ENCODE measurements around the gene AGAP3.

The AGAP3 gene

DNA sequence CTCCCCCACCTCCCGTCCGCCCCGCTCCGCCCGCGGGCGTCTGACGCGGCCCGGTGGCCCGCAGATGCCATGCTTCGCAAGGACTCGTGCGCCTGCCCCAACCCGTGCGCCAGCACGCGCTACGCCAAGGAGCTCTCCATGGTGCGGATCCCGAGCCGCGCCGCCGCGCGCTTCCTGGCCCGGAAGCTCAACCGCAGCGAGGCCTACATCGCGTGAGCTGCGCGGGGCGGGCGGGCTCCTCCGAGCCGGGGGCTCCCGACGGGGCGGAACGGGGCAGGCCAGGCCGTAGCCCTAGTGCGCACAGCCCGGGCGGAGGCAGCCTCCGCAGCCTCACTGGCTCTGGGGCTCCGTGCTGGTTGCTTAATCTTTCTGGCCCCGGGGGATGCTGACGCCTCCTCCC is 35.2 kb upstream of the AGAP3 start:
- Mint-ChIP-seq H3K27ac (no peak overlapping the region), H3K27me3 (peaks cover 17 to 24% of the 10 kb centered on the region in 2 donors), H3K9me3 (no peaks in the 10 kb centered on the region), H3K36me3 (peaks cover 18 to 35% of the 10 kb centered on the region in 2 donors), H3K4me1 (peaks cover 6 to 10% of the 10 kb centered on the region in 2 donors), H3K4me3 (no peak overlapping the region)
- DNase-seq (no peak), ATAC-seq (replicated peaks) (peak; percentile 61 to 72)

DNA sequence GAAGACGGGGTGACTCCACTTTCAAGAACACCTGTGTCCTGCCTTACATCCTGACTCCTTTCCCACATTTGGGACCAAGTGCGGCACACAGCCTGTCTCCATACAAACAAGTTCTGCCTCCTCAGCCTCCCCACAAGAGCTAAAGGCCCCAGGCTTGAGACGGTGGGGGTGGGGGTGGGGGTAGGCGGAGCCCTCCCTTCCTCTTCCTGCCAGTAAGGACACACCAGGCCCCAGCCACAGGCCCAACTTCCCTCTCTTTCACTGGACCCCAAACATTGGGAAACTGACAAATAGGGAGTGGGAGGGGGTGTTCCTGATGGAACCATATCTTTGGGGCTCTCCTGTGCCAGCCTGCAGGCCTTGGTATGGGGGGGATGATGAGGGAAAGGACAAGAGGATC is 33.2 kb upstream of the AGAP3 start:
- no peak for DNase-seq
- Mint-ChIP-seq H3K9me3 (no peaks in the 10 kb centered on the region), H3K36me3 (peaks cover 18 to 35% of the 10 kb centered on the region in 2 donors), H3K4me1 (peaks cover 15 to 19% of the 10 kb centered on the region in 2 donors), H3K27me3 (peaks cover 17 to 24% of the 10 kb centered on the region in 2 donors), H3K4me3 (no peak overlapping the region), H3K27ac (no peak overlapping the region)
- no peak for ATAC-seq (replicated peaks)

DNA sequence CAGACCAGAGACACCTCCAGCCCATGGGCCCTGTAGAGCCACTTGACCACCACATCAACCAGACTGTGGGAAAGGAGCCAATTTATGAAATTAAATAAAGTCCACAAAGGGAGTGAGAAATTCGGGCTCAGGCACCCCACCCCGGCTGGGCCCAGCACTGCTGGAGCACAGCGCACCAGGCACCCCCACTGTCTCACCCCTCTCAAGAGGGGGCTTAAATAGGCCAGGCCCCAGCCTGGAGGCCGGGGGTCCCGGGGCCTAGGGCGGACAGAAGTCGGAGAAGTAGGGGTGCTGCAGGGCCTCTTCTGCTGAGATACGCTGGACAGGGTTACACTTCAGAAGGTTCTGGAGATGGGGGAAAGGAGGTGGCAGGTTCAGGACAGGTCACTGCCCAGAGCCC is 32.5 kb upstream of the AGAP3 start:
- Mint-ChIP-seq H3K4me3 (no peak overlapping the region), H3K27me3 (peaks cover 17 to 24% of the 10 kb centered on the region in 2 donors), H3K27ac (no peak overlapping the region)

DNA sequence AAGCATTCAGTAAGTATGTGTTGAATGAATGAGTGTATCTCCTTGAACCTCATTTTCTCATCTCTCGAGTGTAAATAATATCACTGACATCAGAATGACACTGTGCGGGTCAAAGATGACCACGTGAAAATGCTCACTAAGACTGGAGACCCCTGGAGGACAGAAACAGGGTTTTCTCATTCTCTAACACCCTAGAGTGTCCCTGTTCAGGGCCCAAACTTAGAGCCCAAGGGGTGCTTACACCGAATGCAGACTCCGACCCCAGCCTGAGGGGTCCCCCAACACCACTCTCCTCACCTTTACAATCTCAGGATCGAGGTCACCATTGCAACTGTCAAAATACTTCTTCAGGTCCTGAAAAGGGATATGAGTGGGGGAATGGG is 30.0 kb upstream of the AGAP3 start:
- Mint-ChIP-seq H3K4me1 (peaks cover 25 to 45% of the 10 kb centered on the region in 2 donors), H3K9me3 (no peaks in the 10 kb centered on the region), H3K27me3 (peaks cover 9 to 13% of the 10 kb centered on the region in 2 donors), H3K36me3 (peaks cover 18 to 35% of the 10 kb centered on the region in 2 donors), H3K27ac (no peak overlapping the region), H3K4me3 (peak overlapping the region; percentile 95 to 99)
- ATAC-seq (replicated peaks) (no peak), DNase-seq (no peak)

More for the DNA sequence above, 32.5 kb upstream of the AGAP3 start:
- peaks cover 19 to 25% of the 10 kb centered on the region in 2 donors for H3K4me1 Mint-ChIP-seq
- DNase-seq (no peak), ATAC-seq (replicated peaks) (no peak)
- no peaks in the 10 kb centered on the region for H3K9me3 Mint-ChIP-seq
- peaks cover 18 to 35% of the 10 kb centered on the region in 2 donors for H3K36me3 Mint-ChIP-seq

DNA sequence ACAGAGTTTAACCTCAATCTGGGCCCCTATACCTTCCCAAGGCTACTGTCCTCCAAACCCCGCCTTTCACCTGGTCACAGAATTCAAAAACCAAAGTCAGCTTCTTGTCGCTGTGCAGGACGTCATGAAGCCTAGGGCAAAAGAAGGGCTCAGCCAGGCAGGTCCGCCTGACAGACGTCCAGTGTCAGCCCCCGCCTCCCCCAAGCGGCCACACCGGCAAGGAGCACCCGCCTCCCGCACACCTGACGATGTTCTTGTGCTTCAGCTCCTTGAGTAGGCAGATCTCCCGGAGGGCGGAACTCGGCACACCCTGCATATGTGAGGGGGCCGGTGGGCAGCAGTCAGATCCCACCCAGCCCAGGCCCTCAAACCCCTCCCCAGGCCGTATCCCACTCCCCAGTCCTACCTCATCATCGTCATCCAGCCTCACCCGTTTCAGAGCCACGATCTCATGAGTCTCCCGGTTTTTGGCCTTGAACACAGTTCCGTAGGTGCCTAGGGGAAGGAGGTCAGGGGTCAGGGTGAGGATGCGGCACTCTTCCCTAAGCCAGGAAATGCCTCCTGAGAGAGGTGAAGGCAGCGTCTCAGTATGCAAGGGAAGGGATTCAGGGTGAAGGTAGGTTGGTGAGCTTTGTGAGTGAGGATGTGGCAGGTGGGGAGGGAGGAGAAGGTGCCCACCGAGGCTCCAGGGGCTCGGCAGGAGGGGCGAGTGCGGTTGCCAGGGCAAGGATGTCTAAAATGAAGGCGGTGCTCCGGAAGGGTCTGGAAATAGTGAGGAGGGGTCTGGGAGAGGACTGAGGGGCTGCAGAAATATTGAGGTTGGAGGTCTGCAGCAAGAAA is 29.4 kb upstream of the AGAP3 start:
- ATAC-seq (replicated peaks) (no peak), DNase-seq (no peak)
- H3K9me3 Mint-ChIP-seq, result no peaks in the 10 kb centered on the region
- H3K27me3 Mint-ChIP-seq, result peaks cover 8 to 9% of the 10 kb centered on the region in 2 donors
- peak overlapping the region; percentile 53 for H3K27ac Mint-ChIP-seq
- H3K4me1 Mint-ChIP-seq, result peaks cover 28 to 46% of the 10 kb centered on the region in 2 donors
- peaks cover 18 to 31% of the 10 kb centered on the region in 2 donors for H3K36me3 Mint-ChIP-seq
- peak overlapping the region; percentile 95 to 99 for H3K4me3 Mint-ChIP-seq

DNA sequence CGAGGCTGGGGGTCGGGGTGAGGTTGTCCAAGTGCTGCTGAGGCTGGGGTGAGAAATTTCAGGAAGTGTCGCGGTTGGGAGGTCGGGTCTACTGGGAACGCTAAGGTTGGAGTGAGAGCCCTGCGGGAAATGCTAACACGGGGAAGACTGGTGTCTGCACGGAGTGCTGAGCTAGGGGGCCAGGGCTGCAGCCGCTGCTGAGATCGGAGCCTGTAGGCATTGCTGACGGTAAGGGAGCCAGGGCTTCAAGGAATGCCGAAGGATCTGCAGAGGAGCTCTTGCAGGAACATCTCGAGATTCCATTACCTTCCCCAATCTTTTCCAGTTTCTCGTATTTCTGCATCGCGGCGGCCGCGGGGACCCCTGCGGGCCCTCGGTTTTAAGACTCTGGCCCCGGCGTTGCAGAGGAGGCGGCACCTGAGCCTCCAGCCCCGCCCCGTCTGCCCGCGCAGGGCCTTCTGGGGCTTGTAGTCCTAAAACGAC is 28.7 kb upstream of the AGAP3 start, which contains the start of gene CDK5:
Gene CDK5 (minus strand): TSS at position 392 of the 483 bp plus-strand sequence. CDS start 49 bp downstream, at position 343.
- Mint-ChIP-seq H3K9me3 (no peaks in the 10 kb centered on the region), H3K27me3 (peaks cover 3 to 7% of the 10 kb centered on the region in 2 donors), H3K4me3 (peak within 1 kb of the TSS; percentile 95 to 99), H3K36me3 (peaks cover 17 to 28% of the 10 kb centered on the region in 2 donors), H3K27ac (peak within 1 kb of the TSS; percentile 95), H3K4me1 (peaks cover 29 to 47% of the 10 kb centered on the region in 2 donors)
- ATAC-seq (replicated peaks) (peak; percentile 4 to 6), DNase-seq (no peak)

DNA sequence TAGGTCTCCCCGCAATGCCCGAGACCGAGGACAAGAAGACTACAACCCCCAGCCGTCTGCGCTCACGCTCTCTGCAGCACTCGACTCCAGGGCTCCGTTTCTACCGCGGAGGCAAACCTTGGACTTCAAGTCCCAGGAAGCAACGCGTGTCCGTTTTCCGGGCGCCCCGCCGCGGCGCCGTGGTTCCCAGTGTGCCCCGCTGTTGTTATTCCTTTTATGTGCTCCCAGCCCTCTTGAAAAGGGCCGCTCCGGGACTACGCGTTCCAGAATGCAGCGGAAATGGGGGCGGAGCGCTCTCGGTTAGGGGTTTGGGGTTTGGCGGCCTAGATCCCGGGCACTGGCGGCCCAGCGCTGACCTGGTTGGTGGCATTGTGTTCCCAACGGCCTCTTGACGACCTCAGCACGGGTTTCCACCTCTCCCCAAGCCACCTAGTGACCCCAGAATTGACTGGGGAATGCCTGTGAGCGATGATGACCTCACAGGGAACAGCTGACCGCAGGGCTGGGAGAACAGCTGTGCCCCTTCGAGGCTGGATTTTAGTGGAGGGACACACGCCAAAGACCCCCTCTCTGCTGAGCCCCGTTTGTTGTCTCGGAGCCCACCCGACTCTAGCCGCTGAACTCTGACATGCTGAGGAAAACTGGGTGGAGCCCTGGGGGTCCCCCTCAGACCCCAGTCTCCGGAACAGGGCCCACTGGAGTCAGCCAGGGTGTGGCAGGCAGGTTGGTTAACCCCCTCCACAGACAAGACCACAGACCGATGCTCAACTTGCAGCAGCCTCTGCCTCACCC is 28.1 kb upstream of the AGAP3 start:
- Mint-ChIP-seq H3K27me3 (peaks cover 0 to 4% of the 10 kb centered on the region in 2 donors), H3K36me3 (peaks cover 11 to 23% of the 10 kb centered on the region in 2 donors), H3K9me3 (no peaks in the 10 kb centered on the region), H3K4me3 (peak overlapping the region; percentile 95 to 99), H3K4me1 (peaks cover 28 to 47% of the 10 kb centered on the region in 2 donors), H3K27ac (peak overlapping the region; percentile 95)
- ATAC-seq (replicated peaks) (peak; percentile 93 to 94), DNase-seq (peak; percentile 96)

DNA sequence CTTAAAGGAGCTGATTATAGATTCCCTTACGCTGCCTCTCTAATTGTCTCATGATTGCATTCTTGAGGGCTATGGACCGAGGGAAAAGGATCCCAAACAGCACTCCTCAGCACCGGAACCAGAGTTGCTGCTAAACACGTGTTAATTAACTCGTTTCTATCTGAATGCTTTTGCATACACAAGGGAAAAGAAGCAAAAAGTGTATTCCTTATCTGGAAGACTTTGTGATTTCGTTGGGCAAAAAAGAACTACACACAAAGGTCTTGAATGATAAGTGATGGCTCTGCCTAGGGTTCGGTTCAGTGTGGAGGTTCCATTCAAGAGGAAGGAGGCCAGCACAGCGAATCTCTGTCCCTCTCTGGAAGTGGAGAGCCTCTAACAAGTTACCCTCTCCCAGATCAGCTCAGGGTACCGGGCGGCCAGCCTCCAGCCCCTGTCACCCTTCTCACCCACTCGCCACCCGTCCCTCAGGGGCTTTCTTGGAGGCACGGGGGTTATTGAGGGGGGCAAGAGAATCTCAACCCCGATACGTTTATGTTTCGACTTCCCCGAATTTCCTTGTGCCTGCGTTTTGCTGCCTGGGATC is 27.4 kb upstream of the AGAP3 start:
- ATAC-seq (replicated peaks) (no peak), DNase-seq (no peak)
- peaks cover 0 to 4% of the 10 kb centered on the region in 2 donors for H3K27me3 Mint-ChIP-seq
- peak overlapping the region; percentile 95 for H3K27ac Mint-ChIP-seq
- H3K4me3 Mint-ChIP-seq, result peak overlapping the region; percentile 95 to 99
- H3K4me1 Mint-ChIP-seq, result peaks cover 26 to 47% of the 10 kb centered on the region in 2 donors
- H3K9me3 Mint-ChIP-seq, result no peaks in the 10 kb centered on the region
- H3K36me3 Mint-ChIP-seq, result peaks cover 13 to 23% of the 10 kb centered on the region in 2 donors

DNA sequence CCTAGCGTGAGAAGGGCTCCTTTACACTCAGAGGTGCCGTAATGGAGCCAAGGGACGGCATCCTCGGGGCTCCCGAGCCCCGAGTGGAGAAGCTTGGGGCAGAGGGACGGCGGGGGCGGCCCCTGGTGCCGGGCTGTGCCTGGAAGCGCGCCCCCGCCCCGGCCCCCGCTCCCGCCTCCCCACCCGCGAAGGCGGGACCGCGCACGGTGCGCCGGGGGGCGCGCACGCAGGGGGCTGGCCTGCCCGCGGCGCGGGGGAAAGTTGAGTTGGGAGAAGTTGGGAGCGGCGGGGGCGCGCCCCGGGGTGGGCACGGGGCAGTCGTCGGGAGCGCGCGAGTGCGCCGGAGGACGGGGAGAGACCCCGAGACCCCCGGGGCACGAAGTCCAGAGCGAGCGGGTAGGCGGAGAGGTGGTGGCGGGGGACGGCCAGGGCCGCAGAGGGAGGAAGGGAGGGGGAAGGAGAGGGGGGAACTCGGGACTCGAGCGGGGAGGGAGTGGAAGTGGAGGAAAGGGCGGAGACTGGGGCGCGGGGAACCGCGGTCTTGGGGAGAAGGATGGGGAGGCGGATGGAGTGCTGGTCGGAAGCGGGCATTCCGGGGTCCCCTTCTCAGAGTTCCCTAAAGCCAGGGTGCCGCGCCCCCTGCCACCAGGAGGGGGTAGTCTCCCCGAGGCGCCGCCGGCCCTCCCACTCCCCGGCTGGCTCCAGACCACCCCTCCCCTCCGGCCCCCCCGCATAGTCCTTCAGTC is 26.7 kb upstream of the AGAP3 start, which contains the start of gene SLC4A2:
Gene SLC4A2 (plus strand): TSS at position 223 of the 746 bp plus-strand sequence. CDS start 2,399 bp downstream, outside the sequence.
- peaks cover 9 to 19% of the 10 kb centered on the region in 2 donors for H3K36me3 Mint-ChIP-seq
- ATAC-seq (replicated peaks), result peak; percentile 33 to 44
- H3K4me1 Mint-ChIP-seq, result peaks cover 26 to 47% of the 10 kb centered on the region in 2 donors
- H3K9me3 Mint-ChIP-seq, result no peaks in the 10 kb centered on the region
- peaks cover 0 to 4% of the 10 kb centered on the region in 2 donors for H3K27me3 Mint-ChIP-seq
- peak; percentile 61 for DNase-seq
- H3K4me3 Mint-ChIP-seq, result peak within 1 kb of the TSS; percentile 95 to 99
- H3K27ac Mint-ChIP-seq, result peak within 1 kb of the TSS; percentile 95

DNA sequence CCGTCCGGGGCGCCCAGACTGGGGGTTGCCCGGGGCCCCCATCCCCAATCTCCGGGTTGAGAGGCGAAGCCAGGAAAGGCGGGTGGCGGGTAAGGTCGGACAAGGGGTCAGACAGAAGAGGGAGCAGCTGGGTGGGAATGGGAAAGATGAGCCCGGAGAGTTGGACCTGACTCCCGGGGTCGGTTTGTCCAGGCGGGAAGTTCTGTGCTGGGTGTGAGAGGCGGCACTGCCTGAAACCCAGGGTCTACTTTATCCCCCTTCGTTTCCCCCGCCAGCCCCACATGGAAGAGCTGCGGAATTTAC is 26.2 kb upstream of the AGAP3 start:
- no peaks in the 10 kb centered on the region for H3K9me3 Mint-ChIP-seq
- peaks cover 6 to 14% of the 10 kb centered on the region in 2 donors for H3K36me3 Mint-ChIP-seq
- peak overlapping the region; percentile 93 for H3K27ac Mint-ChIP-seq
- no peaks in the 10 kb centered on the region for H3K27me3 Mint-ChIP-seq
- peak overlapping the region; percentile 95 to 99 for H3K4me3 Mint-ChIP-seq
- DNase-seq, result no peak
- peaks cover 26 to 47% of the 10 kb centered on the region in 2 donors for H3K4me1 Mint-ChIP-seq
- ATAC-seq (replicated peaks), result no peak

DNA sequence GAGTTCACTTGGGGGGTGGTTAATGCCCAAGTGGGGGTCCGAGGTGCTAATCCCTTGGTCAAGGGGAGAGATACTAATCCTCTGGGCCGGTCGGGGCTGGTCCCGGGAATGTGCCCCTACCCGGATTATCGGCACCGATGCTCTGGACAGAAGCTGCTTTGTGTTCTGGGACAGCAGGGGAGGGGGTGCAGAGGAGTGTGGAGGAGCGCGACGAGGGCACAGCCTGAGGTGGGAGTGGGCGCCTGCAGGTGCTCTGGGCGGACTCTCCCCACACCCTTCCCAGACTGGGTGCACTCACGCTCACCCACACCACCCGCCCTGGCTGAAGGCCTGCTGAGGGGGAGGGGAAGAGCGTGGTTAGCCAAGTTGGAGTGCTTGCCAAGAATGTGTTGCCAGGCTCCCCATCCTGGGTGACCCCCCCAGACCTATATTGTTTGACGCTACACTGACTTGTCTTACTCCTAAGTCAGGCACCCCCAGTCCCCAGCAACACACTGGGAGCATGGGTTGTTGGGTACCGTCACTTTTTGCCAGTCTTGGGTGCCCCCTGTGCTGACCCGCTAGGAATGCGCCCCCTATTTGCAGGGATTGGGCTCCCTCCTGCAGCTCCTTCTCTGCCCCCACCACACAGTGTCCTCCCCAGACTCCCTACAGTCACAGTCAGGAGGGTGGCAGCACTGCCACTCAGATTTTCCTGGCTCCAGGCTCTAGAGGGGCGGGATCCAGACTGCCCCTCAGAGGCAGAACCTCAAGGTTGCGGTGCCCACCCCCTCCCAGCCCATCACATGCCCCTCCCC is 25.7 kb upstream of the AGAP3 start:
- Mint-ChIP-seq H3K4me1 (peaks cover 26 to 47% of the 10 kb centered on the region in 2 donors), H3K4me3 (peak overlapping the region; percentile 95 to 99), H3K27ac (peak overlapping the region; percentile 93), H3K9me3 (no peaks in the 10 kb centered on the region), H3K27me3 (no peaks in the 10 kb centered on the region), H3K36me3 (peaks cover 6 to 15% of the 10 kb centered on the region in 2 donors)
- ATAC-seq (replicated peaks) (no peak), DNase-seq (no peak)

DNA sequence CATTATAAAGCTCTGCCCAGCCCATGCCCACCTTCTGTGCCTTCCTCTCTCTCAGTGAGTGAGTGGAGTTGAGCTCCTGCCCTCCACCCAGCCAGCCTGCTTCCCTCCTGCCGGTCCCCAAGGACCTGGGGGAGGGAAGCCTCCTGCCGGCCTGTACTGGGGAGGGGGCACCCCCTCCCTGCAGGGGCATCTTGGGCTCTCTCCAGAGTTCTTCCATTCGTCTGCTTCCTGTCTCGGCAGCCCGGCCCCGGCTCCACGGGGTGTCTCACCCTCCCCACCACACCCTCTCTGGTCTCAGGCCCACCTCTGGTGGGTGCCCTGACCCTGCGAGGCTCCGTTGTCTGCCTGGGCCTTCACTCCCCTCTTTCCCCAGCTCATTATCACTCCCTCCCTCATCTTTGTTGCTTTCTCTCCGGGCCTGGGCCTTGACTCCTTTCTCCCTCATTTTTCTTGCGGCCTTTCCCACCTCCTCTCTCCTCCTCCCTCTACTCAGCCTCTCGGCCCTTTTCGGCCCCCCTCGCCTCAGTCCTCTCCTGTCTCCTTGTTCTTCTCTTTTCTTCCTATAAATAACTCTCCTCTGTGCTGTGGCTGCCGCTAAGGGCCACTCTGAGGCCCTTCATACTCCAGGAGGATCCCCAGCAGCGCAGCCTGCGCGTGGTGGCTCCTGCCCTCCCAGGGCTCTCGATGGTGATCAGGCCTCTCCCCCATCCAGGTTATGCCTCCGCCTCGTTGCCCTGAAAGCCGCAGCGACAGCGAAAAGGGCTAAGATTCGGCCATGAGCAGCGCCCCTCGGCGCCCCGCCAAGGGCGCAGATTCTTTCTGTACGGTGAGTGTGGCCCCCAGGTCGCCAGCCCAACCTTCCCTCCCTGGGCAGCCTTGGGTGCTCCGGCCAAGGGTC is 24.8 kb upstream of the AGAP3 start:
- peak overlapping the region; percentile 95 to 99 for H3K4me3 Mint-ChIP-seq
- no peaks in the 10 kb centered on the region for H3K27me3 Mint-ChIP-seq
- no peaks in the 10 kb centered on the region for H3K9me3 Mint-ChIP-seq
- ATAC-seq (replicated peaks) (no peak), DNase-seq (no peak)
- no peak overlapping the region for H3K27ac Mint-ChIP-seq
- H3K36me3 Mint-ChIP-seq, result peaks cover 6 to 15% of the 10 kb centered on the region in 2 donors
- peaks cover 26 to 46% of the 10 kb centered on the region in 2 donors for H3K4me1 Mint-ChIP-seq

Data from stimulated activated naive B cell treated with anti-CD40 and anti-IgM and Interleukin-4, amounts not matched to agents 10 μg/mL and 1 μg/mL and 100 μg/mL, for 72 hours (primary cell).